Astrocyte of the spinal cord (primary cell): ENCODE data around the gene NHLH1.

Experiments
- DNase-seq: peaks from one replicate; pipeline ENCODE4 v3.0.0; 2011; ENCODE audit warnings: low read depth, low spot score
- H3K4me3 ChIP-seq: 2 replicates; pipeline ENCODE4 v1.5.1; 2011; ENCODE audit warnings: low read depth, mild to moderate bottlenecking, low read length, moderate library complexity
- in situ Hi-C: cut with HindIII; loops from 2 replicates; pipeline ENCODE4 v1.10.0; 2017; ENCODE audit warnings: low sequenced_read_pairs
- TF ChIP-seq, protein P1 (sequence below): IDR thresholded peaks from 2 replicates; pipeline ENCODE4 v1.5.1; 2012; ENCODE audit warnings: low read depth, mild to moderate bottlenecking, low read length, inconsistent platforms

Gene NHLH1

DNA sequence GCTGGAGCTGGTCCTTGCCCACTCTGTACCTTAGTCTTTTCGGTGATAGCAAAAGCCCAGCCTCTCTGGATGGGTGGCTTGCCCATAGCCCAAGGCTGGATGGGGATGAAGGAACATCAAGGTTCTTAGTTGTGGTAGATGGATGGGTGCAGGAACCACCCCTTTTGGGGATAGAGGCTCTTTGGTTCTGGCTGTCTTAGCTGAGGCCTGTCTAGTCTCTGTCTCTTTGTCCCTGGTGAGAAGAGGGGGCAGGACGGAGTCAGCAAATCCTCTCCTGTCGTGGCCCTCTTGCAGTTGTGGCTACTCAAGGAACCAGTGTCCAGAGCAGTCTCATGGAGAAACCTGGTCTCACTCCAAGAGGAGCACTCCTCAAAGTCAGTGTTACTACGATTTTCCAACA, 42.0 kb downstream of the NHLH1 start:
- in situ Hi-C loops: no loop called here
- TF ChIP-seq, protein P1, sequence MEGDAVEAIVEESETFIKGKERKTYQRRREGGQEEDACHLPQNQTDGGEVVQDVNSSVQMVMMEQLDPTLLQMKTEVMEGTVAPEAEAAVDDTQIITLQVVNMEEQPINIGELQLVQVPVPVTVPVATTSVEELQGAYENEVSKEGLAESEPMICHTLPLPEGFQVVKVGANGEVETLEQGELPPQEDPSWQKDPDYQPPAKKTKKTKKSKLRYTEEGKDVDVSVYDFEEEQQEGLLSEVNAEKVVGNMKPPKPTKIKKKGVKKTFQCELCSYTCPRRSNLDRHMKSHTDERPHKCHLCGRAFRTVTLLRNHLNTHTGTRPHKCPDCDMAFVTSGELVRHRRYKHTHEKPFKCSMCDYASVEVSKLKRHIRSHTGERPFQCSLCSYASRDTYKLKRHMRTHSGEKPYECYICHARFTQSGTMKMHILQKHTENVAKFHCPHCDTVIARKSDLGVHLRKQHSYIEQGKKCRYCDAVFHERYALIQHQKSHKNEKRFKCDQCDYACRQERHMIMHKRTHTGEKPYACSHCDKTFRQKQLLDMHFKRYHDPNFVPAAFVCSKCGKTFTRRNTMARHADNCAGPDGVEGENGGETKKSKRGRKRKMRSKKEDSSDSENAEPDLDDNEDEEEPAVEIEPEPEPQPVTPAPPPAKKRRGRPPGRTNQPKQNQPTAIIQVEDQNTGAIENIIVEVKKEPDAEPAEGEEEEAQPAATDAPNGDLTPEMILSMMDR: no peak

DNA sequence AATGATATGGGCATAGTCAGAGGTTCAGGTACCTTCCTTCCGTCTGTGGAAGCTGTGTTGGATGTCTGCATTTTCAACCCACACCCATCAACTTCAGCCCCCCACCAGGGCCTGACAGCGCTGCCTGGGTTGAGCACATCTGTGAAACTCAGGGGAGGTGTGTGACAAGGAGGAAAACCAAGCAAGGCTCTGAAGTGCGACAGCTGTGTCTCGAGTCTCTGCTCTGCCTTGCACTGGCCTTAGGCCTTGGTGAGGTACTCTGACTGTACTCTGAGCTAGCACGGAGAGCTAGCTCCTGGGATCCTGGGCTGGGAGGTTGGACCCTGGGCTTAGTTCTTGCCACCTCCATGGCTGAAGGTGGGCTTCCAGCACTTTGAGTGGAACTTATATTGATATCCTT, 42.6 kb downstream of the NHLH1 start:
- TF ChIP-seq, protein P1: no peak
- in situ Hi-C loops: no loop called here
- H3K4me3 ChIP-seq: no peak overlapping the region
- DNase-seq: no peak

More for the DNA sequence above, 42.0 kb downstream of the NHLH1 start:
- no peak for DNase-seq
- no peak overlapping the region for H3K4me3 ChIP-seq

DNA sequence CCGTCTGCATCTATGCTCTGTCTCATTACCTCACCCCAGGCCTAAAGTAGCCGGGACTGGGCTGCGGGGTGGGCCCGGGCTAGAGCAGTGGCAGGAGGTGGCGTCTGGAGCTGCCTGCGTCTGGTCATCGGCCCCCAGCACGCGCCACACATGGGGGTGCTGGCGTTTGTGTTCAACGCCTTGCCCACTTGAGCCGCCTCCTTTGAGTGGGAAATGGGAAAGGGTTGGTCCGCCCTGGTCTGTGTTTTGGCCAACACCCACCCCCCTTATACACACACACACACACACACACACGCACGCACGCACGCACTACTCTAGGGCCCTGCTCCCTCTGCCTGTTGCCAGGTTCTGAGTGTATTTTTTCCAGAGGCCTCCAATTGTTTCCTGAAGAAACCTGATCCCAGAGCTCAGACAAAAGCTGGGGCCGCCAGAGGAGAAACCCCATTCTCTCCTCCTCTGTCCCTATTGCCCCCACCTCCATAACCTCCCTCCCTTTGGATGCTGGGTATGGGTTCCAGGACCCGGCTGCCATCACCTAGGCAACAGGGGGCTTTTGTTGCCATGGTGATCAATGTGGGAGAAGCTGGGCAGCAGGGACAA, 43.6 kb downstream of the NHLH1 start:
- DNase-seq: peak; percentile 30
- in situ Hi-C loops: no loop called here
- no peak overlapping the region for H3K4me3 ChIP-seq
- TF ChIP-seq, protein P1: no peak

DNA sequence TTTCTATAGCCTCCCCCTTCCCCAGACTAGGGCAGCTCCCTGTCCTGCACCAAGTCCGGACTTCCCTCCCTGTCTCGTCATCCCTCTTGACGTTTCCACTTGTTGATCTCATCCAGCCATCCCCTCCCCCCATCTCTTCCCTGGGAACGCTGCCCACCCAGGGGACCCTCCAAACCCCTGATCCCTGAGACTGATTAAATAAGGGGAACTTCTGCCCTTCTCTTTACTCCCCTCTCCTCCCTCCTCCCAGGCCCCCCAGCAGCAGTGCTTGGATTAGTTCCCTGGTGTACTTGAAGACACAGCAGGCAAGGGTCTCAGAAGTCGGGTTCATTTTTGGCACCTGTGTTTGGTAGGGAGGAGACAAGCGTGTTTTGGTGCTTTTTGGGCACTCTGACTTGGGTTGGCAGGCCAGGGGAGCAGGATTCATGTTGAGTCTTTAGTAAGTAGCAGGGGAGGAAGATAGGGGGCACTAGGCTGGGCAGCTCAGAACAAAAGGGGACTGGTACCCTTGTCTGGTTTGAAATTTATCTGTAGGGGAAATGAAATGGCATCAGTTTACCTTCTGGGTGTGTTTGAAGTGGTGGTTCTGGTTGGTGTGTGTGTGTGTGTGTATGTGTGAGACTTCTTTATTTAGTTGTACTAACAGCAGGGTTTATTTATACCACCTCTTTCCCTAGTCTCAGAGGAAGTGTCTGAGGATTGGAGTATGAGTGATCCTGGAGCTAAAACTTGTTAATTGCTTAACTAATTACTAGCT, 44.6 kb downstream of the NHLH1 start:
- no peak for DNase-seq
- in situ Hi-C loops: no loop called here
- no peak overlapping the region for H3K4me3 ChIP-seq
- TF ChIP-seq, protein P1: no peak

DNA sequence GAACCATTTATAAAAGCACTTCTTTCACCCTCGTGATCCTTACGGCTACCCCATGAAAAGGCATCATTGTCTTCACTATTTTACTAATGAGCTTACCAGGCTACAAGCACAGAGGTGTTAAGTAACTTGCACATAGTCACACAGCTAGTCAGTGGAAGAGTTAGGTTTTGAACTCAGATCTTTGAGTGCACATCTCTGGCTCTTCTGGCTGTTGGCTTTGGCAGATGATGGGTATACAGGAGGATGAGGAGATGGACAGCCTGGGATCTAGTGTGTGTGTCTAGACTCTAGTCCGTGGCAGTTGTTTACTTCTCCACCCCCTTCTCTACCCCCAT, 45.1 kb downstream of the NHLH1 start:
- no peak for DNase-seq
- TF ChIP-seq, protein P1: no peak
- H3K4me3 ChIP-seq: no peak overlapping the region
- in situ Hi-C loops: no loop called here

DNA sequence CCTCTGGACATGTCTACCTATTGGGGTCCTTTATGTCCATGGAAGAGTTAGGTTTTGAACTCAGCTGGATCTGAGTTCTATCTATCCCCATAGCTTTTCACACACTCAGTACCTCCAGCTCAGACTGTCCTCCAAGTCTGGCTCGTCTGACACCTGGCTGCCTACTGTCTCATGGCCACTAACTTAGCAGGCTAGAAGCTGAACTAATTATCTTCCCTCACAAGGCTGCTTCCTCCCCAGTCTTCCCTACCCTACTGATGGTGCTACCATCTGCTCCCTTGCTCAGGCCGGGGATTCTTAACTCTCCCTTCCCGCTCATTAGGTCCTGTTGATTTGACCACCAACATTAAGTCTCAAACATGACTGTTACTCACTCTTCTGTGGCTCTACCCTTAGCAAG, 46.8 kb downstream of the NHLH1 start:
- in situ Hi-C loops: no loop called here
- TF ChIP-seq, protein P1: no peak
- H3K4me3 ChIP-seq: no peak overlapping the region
- DNase-seq: no peak
